ENCODE results near the gene LBR.

GRCh38 chr1:225418598-225418997, 9.2 kb downstream of the LBR start:
- TF ChIP-seq CTCF (IDR thresholded peaks at IDR 0.05; ENCODE audit: borderline replicate concordance, extremely low read depth, low read length, poor library complexity, severe bottlenecking) (no peak), EZH2 (IDR thresholded peaks at IDR 0.05; ENCODE audit: borderline replicate concordance, low read depth, low read length, severe bottlenecking) (no peak)
